ENCODE results near the gene TRAFD1. TPM values are rescaled to one million over a fixed set of nuclear protein-coding genes. Genes with fewer than 3 reads are reported as not detected.

TRAFD1 gene
- total and polyA plus RNA-seq, 2 of the 13 experiments (the other 11 are each of a cell fraction or from before 2014, with no cell fraction given) = 9.5 to 20.9 TPM

- TF ChIP-seq ZNF224 (CRISPR knock-in tag; IDR thresholded peaks at IDR 0.05) (no peak), TOE1 (CRISPR knock-in tag; IDR thresholded peaks at IDR 0.05) (no peak), ZNF501 (CRISPR knock-in tag; IDR thresholded peaks at IDR 0.05) (peak; percentile 70), HDAC6 (IDR thresholded peaks at IDR 0.05; ENCODE audit: low read depth, low read length) (no peak), U2AF2 (IDR thresholded peaks at IDR 0.05; ENCODE audit: low read depth, low read length) (no peak), FOXO4 (CRISPR knock-in tag; conservative IDR thresholded peaks at IDR 0.05) (no peak), ZNF629 (CRISPR knock-in tag; conservative IDR thresholded peaks at IDR 0.05) (no peak; the same call in 1 of the 2 replicates), SOX6 (IDR thresholded peaks at IDR 0.05) (no peak), SOX6 (CRISPR knock-in tag; IDR thresholded peaks at IDR 0.05) (peak; percentile 47), ZNF362 (CRISPR knock-in tag; IDR thresholded peaks at IDR 0.05; ENCODE audit: borderline replicate concordance) (no peak), ZNF496 (CRISPR knock-in tag; IDR thresholded peaks at IDR 0.05; ENCODE audit: insufficient replicate concordance) (no peak), PTBP1 (IDR thresholded peaks at IDR 0.05; ENCODE audit: low read depth, low read length, poor library complexity, severe bottlenecking) (no peak), ELF4 (CRISPR knock-in tag; IDR thresholded peaks at IDR 0.05; ENCODE audit: borderline replicate concordance) (peak; percentile 47; the same call in 1 of the 2 replicates), BHLHE40 (IDR thresholded peaks at IDR 0.05; ENCODE audit: low read length) (no peak), ZFP91 (CRISPR knock-in tag; IDR thresholded peaks at IDR 0.05; ENCODE audit: borderline replicate concordance) (peak; percentile 94), TBP (CRISPR knock-in tag; IDR thresholded peaks at IDR 0.05) (no peak), ZNF138 (CRISPR knock-in tag; IDR thresholded peaks at IDR 0.05; ENCODE audit: low read depth) (no peak), ARID2 (CRISPR knock-in tag; IDR thresholded peaks at IDR 0.05; ENCODE audit: borderline replicate concordance) (no peak; the same call in 1 of the 2 replicates), NAIF1 (CRISPR knock-in tag; IDR thresholded peaks at IDR 0.05; ENCODE audit: borderline replicate concordance) (peak; percentile 7; the same call in 1 of the 2 replicates), TARDBP (CRISPR knock-in tag; IDR thresholded peaks at IDR 0.05) (peak; percentile 63; the same call in 1 of the 2 replicates), SPEN (CRISPR knock-in tag; IDR thresholded peaks at IDR 0.05; ENCODE audit: low read depth) (peak; percentile 77), SALL2 (CRISPR knock-in tag; IDR thresholded peaks at IDR 0.05) (no peak), FOXP1 (IDR thresholded peaks at IDR 0.05) (no peak), FOXP1 (CRISPR knock-in tag; IDR thresholded peaks at IDR 0.05) (no peak), ZNF674 (CRISPR knock-in tag; IDR thresholded peaks at IDR 0.05; ENCODE audit: low read depth) (0 out of 2 replicates have a peak, but pooled peaks have one; percentile 32)
- TF ChIP-seq, protein P1, sequence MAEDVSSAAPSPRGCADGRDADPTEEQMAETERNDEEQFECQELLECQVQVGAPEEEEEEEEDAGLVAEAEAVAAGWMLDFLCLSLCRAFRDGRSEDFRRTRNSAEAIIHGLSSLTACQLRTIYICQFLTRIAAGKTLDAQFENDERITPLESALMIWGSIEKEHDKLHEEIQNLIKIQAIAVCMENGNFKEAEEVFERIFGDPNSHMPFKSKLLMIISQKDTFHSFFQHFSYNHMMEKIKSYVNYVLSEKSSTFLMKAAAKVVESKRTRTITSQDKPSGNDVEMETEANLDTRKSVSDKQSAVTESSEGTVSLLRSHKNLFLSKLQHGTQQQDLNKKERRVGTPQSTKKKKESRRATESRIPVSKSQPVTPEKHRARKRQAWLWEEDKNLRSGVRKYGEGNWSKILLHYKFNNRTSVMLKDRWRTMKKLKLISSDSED (CRISPR knock-in tag; IDR thresholded peaks at IDR 0.05) = no peak
Observed at GRCh38 chr12:112125250-112125999, at the start of gene TRAFD1 (continued).
